GM21529 (cell line): ENCODE measurements around the gene ANKRD30A.
"Not testable (repeated sequence)": the region's sequence is repeated elsewhere in the genome, so short reads cannot be mapped to it uniquely, and the experiment has no call there.

Experiments used
- ATAC-seq: cut with Tn5 transposase; IDR thresholded peaks from one replicate; pipeline ENCODE4 v1.9.1; 2021; ENCODE audit not compliant: unreplicated experiment

The ANKRD30A gene

DNA sequence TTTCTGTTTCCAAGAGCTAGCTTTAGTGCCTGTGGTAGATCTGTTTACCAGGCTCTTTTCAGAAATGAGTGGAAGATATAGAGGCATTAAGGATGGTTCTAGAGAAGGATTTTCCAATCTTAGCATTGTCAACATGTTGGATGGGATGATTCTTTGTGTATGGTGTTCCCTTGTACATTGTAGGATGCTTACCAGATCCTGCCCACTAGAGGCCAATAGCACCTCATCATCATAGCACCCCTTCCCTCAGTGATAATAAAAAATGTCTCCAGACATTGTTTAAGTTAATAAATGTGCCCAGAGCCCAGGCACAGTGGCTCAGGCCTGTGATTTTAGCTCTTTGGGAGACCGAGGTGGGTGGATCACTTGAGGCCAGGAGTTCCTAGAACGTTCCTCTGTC lies 121.2 kb downstream of the ANKRD30A start:
- no peak for ATAC-seq

DNA sequence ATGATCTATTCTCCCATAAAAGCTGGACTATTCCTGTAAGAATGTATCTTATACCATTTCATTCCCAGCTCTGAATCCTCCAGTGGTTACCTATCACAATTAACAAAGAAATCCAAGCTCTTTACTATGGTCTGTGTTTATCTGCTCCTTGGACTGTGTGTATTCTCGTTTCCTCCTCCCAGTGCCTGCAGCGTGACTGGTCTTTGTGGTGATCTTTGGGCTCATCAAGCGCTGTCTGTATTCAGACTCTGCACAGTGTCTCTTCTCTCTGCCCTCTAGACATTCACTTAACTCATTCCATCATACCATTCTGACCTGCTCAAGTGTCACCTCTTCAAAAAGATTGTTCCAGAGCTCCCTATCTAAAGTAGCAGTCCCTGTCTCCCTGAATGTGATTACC lies 130.4 kb downstream of the ANKRD30A start:
- not testable (repeated sequence) for ATAC-seq

DNA sequence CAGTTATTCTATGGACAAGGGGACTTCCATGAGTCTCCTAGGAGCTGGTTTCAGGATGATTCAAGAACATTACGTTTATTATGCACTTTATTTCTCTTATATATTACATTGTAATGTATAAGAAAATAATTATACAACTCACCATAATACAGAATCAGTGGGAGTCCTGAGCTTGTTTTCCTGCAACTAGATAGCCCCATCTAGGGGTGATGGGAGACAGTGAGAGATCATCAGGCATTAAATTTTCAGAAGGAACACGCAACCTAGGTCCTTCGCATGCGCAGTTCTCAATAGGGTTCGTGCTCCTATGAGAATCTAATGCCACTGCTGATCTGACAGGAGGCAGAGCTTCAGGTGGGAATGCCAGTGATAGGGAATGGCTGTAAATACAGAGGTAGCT lies 137.9 kb downstream of the ANKRD30A start:
- no peak for ATAC-seq

DNA sequence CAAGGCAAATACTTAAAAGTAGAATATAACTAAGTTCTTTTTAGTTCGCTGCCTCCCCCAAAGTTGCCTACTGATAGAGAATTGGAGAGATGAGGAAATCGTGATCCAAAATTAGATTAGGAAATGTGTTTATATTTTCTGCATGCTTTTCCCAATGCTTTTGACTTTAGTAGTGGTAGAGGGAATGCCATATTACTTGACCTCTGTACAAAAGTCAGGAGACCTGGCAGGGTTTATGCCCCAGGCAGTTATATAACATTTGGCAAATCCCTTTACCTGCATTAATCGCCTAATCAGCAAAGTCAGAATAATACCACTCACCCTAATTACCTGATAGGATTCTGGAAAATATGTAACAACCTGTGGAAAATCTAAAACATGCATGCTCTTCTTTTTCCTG lies 142.9 kb downstream of the ANKRD30A start:
- no peak for ATAC-seq

DNA sequence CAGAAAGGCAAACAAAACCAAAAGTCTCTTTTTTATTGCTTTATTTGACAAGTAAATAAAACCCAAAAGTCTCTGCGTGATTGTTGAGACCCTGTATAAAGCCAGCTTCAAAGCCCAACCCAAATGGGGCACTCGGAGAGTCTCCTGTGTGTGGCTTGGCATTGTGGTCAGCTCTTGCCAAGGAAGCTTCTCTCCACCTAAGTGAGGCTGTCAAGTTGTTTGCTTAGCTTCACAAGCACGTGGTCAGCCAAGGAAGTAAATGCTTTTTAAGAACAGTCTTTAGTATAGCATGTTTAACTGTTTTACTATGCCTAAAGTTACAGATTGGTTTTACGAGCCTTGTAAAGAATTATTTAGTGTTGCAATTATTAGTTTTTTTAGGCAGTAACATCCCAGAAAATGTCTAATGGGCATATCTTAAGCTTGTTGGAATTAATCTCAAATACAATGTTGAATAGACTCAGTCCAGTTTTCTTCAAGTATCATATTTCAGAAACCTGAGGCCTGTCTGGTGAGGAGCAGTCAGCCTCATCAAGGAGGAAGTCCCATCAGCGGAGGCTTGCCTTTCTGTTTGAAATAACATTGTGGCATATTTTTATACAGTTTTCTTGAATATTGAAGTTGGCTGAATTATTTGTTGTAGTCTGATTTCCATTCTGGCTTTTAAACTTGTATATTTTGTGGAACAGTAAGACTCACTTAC lies 144.3 kb downstream of the ANKRD30A start:
- ATAC-seq = no peak

DNA sequence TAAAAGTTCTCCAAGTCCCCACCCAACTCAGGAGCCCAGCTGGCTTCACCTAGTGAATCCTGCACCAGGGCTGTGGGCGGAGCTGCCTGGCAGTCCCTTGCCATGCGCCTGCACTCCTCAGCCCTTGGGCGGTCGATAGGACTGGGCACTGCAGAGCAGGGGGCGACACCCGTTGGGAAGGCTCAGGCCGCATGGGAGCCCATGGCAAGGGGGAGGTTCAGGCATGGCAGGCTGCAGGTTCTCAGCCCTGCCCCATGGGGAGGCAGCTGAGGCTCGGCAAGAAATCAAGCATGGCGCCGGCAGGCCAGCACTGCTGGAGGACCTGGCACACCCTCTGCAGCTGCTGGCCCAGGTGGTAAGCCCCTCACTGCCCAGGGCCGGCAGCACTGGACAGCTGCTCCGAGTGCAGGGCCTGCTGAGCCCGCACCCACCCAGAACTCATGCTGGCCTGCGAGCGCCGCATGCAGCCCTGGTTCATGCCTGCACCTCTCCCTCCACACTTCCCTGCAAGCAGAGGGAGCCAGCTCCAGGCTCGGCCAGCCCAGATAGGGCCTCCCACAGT lies 149.9 kb downstream of the ANKRD30A start:
- ATAC-seq = no peak

DNA sequence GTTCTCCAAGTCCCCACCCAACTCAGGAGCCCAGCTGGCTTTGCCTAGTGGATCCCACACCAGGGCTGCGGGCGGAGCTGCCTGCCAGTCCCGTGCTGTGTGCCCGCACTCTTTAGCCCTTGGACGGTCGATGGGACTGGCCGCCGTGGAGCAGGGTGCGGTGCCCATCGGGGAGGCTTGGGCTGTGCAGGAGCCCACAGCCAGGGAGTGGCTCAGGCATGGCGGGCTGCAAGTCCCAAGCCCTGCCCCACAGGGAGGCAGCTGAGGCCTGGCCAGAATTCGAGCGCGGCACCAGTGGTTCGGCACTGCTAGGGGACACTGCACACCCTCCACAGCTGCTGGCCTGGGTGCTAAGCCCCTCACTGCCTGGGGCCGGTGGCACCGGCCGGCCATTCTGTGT lies 159.7 kb downstream of the ANKRD30A start:
- ATAC-seq = no peak

DNA sequence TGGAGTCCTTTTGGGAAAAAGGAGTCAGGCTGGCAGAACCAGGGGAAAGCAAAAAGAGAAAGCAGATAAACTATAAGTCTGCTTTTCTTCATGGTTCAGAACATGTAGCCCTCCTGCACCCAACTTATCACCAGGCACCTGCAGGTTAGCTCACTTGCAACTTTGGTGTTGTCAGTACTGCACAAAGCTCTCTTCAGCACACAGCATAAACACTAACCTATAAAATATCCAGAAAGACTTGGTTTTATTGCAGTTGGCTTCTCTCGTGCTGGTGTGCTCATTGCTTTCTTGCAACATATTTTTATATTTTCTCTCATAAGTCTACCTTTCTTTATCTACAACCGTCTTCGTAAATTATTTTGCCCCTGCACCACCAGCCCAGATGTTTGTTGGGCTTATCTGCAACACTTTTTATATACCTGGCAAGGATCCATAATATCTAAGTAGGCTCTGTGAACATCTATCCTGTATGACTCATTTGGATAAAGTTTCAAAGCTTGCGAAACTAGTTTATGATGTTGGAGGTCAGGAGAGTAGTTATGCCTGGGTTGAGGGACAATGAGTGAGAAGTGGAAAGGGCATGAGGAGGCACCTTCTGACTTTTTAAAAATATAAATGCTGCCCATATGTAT lies 164.6 kb downstream of the ANKRD30A start:
- ATAC-seq = no peak

DNA sequence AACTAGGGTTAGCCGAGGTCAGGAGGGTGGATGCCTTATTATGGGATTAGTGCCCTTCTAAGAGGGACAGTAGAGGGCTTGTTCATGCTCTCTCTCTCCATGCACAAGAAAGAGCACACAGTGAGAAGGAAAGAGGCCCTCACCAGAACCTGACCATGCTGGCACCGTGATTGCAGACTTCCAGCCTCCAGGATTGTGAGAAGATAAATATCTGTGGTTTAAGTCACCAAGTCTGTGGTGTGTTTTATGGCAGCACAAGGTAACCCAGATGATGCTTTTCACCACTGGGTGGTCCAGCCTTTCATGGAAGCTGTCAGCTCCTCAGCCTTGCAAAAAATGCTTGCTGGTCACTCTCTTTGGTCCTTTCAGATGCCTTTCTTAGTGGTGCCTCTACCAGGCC lies 175.9 kb downstream of the ANKRD30A start:
- ATAC-seq = no peak

DNA sequence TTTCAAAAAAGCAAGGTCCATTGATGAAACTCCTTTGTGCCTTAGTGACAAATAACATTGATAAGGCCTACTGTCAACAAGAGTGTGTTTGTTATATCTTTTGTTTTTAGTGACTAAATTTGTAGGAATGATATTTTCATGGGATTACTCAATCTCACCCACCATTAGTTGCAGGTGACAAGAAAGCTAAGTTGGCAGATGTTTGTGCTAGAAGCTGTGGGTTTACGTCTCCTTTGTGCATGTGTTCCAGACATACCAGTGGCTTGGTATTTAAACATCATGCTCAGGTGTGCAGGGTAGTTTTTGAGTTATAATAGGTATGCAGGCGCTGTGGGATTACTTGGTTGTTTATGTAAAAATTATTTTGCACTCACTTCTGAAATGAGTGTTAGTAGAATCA lies 178.6 kb downstream of the ANKRD30A start:
- ATAC-seq = no peak

DNA sequence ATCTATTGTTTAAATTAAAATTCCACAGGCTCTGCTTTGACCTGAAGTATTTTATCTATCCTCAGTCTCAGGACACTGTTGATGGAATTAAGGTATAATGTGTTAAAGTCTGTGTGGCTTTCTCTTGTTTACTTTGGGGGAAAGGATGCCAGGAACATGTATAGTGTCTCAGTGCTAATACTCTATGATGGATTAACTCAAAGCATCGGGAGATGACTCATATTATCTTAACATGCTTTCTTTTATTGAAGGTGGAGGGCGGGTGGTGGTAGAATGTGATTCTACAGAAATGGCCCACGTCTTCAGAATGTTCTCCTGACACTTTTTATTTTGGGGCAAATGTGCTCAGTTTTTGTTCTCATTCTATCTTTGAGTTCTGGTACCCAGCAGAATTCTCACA lies 189.0 kb downstream of the ANKRD30A start:
- ATAC-seq = no peak

DNA sequence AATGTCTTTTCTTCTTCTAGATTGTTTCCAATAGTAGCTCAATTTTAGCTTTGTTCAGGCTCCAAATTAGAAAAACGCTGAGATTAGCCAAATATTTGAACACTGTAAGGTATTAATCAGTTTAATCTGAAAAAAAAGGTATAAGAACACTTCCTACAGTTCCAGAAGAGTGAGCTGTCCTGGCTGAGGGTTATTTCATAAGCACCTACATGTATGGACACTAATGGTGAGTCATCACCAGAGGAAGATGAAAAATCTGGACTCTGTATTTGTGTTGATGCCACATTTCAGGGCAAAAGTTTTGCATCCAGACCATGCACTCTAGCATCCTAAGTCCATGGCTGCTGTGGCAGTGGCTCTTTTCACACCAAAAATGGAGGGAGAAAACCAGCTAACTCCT lies 189.5 kb downstream of the ANKRD30A start:
- ATAC-seq = no peak

DNA sequence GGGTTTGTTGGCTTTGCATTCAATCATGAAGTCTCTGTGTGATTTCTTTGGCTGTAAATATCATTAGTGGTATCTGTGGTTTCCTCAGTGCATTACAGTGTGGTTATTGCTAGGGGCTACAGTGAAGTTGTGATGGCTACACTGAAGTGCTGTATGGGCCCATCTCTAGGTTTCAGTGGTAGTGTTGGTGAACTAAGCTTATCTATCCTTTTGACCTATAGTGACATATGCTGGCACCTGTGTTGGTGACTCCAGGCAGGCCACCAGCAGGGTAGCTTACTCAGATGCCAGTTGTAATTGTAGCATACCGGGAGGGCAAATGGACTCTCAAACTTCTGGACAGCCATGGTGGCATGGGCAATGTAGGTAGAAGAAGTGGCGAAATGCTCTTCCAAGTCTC lies 219.0 kb downstream of the ANKRD30A start:
- no peak for ATAC-seq

DNA sequence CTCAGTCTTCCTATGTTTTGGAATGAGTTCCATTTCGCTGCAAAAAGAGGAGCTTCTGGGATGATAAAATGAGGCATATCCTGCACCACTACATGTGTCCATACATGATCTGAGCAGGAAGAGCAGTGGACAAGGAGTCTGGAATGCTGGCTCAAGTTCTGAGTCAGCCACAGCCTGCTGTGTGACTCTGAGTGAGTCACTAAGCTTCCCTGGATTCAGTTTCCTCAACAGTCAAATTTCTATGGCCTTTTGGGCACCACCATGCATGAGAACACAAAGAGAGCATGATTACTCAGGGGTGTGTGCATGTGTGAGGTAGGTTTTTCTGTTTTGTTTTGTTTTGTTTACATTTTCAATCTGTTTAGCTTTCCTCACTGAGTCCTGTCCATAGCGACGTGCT lies 254.6 kb downstream of the ANKRD30A start:
- no peak for ATAC-seq

DNA sequence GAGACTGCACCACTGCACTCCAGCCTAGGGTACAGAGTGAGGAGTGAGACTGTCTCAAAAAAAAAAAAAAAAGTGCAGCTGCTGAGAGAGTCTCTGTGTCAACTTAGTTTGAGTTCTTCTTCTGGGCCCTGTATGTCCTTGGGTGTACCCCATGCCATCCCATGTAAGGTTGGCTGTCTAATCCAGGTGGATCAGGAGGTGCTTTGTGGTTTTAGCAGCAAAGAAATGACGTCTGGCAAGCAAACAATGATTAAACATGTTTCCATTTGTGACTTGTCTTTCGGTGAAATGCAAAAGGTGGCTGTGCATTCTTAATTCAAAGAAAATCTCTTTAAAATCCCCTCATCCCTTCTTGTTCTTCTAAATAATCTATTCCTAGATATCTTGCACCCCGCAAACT lies 255.9 kb downstream of the ANKRD30A start:
- no peak for ATAC-seq

DNA sequence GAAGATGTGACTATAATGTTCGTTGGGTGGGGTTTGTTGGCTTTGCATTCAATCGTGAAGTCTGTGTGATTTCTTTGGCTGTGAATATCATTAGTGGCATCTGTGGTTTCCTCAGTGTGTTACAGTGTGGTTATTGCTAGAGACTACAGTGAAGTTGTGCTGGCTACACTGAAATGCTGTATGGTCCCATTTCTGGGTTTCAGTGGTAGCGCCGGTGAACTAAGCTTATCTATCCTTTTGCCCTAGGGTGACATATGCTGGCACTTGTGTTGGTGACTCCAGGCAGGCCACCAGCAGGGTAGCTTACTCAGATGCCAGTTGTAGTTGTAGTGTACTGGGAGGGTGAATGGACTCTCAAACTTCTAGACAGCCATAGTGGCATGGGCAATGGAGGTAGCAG lies 259.5 kb downstream of the ANKRD30A start:
- no peak for ATAC-seq

DNA sequence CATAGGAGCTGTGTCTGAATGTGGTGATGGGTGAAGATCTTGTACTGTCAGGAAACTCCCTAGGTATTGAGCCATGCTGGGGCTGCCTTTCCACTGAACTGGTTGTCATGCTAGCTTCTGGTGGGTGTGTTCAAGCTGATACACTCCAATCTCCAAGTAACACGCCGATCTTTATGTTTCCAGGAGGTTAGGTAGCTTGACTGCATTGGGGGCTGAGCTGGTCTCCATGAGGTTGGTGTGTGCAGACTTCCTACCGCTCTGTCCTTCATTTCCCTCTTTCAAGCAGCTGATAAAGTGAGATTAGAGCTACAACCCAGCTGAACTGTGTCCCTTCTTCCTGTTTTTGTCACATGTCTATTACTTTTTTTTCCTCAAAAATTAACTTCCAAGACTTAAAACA lies 265.5 kb downstream of the ANKRD30A start:
- no peak for ATAC-seq

DNA sequence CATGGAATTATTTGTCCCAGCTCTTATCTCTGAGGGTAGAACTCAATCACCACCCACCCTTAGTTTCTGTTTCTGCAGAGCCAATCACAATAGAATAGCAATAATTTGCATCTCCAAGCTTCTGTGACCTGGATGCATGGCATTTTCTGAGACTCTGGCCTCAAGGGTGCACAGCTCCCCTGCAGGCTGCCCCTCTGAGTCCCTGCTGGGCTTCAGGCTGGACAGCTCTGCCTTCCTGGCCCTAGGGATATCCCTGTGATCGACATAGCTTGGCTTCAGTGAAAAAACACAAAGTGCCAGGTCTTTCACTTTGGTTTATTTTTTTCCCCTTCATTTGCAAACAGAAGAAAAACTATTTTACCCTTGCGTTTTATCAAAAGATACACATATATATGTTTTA lies 275.4 kb downstream of the ANKRD30A start:
- ATAC-seq = not testable (repeated sequence)

DNA sequence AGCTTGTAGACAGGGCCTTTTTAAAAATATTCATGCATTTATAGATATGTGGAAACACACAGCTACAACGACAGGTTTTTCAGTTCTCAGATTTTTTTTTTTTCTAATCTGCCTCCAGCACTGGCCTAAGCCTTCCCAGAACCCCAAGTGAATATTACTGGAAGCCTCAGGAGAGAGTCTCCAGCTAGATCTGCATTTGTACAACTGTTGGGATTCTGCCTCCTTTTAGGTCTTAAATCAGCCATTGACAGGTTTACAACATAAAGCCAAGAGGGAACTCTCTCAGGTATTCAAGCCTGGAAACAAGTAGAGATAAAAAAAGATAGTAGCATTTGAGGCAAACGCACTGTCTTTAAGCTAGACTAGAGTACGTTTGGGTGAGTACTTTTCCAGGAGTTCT lies 275.8 kb downstream of the ANKRD30A start:
- no peak for ATAC-seq

DNA sequence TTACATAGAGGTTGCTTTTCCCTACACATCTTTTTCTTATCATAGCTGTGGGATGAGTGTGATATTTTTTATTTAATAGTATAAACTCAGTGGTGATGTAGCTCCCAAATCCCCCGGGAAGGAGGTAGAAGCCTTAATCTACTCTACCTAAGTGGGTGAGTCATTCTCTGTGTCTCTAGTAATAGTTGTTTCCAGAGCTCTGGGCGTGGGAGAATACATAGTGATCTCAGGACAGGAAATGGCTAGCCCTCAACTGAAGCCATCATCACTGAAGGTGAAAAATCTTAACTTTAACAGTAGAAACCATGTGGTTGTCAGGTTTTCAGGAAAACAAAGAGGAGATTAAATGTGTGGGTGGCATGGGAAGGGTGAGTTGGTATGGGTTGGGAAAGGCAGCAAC lies 278.4 kb downstream of the ANKRD30A start:
- no peak for ATAC-seq
